ACC112 (cell line): ENCODE results near the gene ZNF766.
"Not testable (repeated sequence)": the region's sequence is repeated elsewhere in the genome, so short reads cannot be mapped to it uniquely, and the experiment has no call there.

Experiments used
- H2AFZ ChIP-seq: fragments of 200-600 bp; sonication (generic); one replicate; pipeline ENCODE4 v1.6.0; 2017; ENCODE audit warnings: antibody characterized with exemption, low read length; ENCODE audit not compliant: unreplicated experiment
- H3K27ac ChIP-seq: fragments of 200-600 bp; sonication (generic); 2 replicates; pipeline ENCODE4 v1.5.1; 2014; ENCODE audit warnings: low read depth, mild to moderate bottlenecking, antibody characterized with exemption, low read length, moderate library complexity
- H3K27me3 ChIP-seq: fragments of 200-600 bp; sonication (generic); 2 replicates; pipeline ENCODE4 v1.6.1; 2014; ENCODE audit warnings: mild to moderate bottlenecking, antibody characterized with exemption, low read length, moderate library complexity, mixed read lengths; ENCODE audit not compliant: insufficient read depth
- H3K36me3 ChIP-seq: fragments of 200-600 bp; sonication (generic); 2 replicates; pipeline ENCODE4 v1.6.1; 2016; ENCODE audit warnings: mild to moderate bottlenecking, antibody characterized with exemption, low read length, moderate library complexity, mixed read lengths; ENCODE audit not compliant: insufficient read depth
- H3K4me1 ChIP-seq: fragments of 200-600 bp; sonication (generic); one replicate; pipeline ENCODE4 v1.6.1; 2016; ENCODE audit warnings: low read length, mixed read lengths; ENCODE audit not compliant: insufficient read depth, unreplicated experiment, control insufficient read depth
- H3K4me3 ChIP-seq: fragments of 200-600 bp; sonication (generic); 2 replicates; pipeline ENCODE4 v1.5.1; 2014; ENCODE audit warnings: mild to moderate bottlenecking, low read depth, low read length
- H3K79me2 ChIP-seq: fragments of 200-600 bp; sonication (generic); one replicate; pipeline ENCODE4 v1.6.0; 2016; ENCODE audit warnings: low read length; ENCODE audit not compliant: control insufficient read depth, unreplicated experiment, insufficient read depth

Gene ZNF766

GRCh38 chr19:52331757-52332156 is 62.4 kb downstream of the ZNF766 start:
- Histone ChIP-seq H3K4me3 (no peak overlapping the region), H3K27ac (no peak overlapping the region), H3K36me3 (no peaks in the 10 kb centered on the region), H3K27me3 (no peaks in the 10 kb centered on the region), H3K4me1 (no peaks in the 10 kb centered on the region), H2AFZ (no peak overlapping the region), H3K79me2 (no peaks in the 10 kb centered on the region)

GRCh38 chr19:52335768-52336116 is 66.4 kb downstream of the ZNF766 start:
- Histone ChIP-seq H3K36me3 (0 out of 2 replicates have a peak, but pooled peaks cover 3% of the 10 kb centered on the region), H3K27me3 (no peaks in the 10 kb centered on the region), H3K79me2 (no peaks in the 10 kb centered on the region), H3K4me1 (no peaks in the 10 kb centered on the region), H3K27ac (no peak overlapping the region), H2AFZ (peak overlapping the region; percentile 53), H3K4me3 (peak overlapping the region; percentile 96)

- Histone ChIP-seq H3K27me3 (no peaks in the 10 kb centered on the region), H3K79me2 (no peaks in the 10 kb centered on the region), H2AFZ (peak within 1 kb of the TSS; percentile 74), H3K4me3 (peak within 1 kb of the TSS; percentile 96), H3K4me1 (no peaks in the 10 kb centered on the region), H3K27ac (peak within 1 kb of the TSS; percentile 62), H3K36me3 (0 out of 2 replicates have a peak, but pooled peaks cover 3% of the 10 kb centered on the region)
Measured at GRCh38 chr19:52336117-52336790, 66.9 kb downstream of the ZNF766 start, which contains the start of gene ZNF610. Gene ZNF610, plus strand, starts transcription at chr19:52336243. Its CDS starts 12,930 bp downstream, at chr19:52349173.

- peak overlapping the region; percentile 62; the same call in 1 of the 2 replicates for H3K27ac ChIP-seq
- no peaks in the 10 kb centered on the region for H3K79me2 ChIP-seq
- H3K4me3 ChIP-seq = peak overlapping the region; percentile 96
- 0 out of 2 replicates have a peak, but pooled peaks cover 3% of the 10 kb centered on the region for H3K36me3 ChIP-seq
- peak overlapping the region; percentile 74 for H2AFZ ChIP-seq
- H3K27me3 ChIP-seq = no peaks in the 10 kb centered on the region
- no peaks in the 10 kb centered on the region for H3K4me1 ChIP-seq
Measured at GRCh38 chr19:52336791-52337381, 67.5 kb downstream of the ZNF766 start.

- H2AFZ ChIP-seq, H3K4me3 ChIP-seq, H3K36me3 ChIP-seq, H3K4me1 ChIP-seq, H3K79me2 ChIP-seq, H3K27ac ChIP-seq, H3K27me3 ChIP-seq: not testable (repeated sequence)
Measured at GRCh38 chr19:52339022-52339421, 69.6 kb downstream of the ZNF766 start.

- no peak overlapping the region for H3K27ac ChIP-seq
- no peak overlapping the region for H2AFZ ChIP-seq
Measured at GRCh38 chr19:52343548-52343947, 74.2 kb downstream of the ZNF766 start.

GRCh38 chr19:52345162-52345561 is 75.8 kb downstream of the ZNF766 start:
- Histone ChIP-seq H3K4me3 (no peak overlapping the region), H2AFZ (no peak overlapping the region), H3K27ac (no peak overlapping the region), H3K4me1 (no peaks in the 10 kb centered on the region), H3K36me3 (peaks cover 7% of the 10 kb centered on the region), H3K79me2 (no peaks in the 10 kb centered on the region), H3K27me3 (no peaks in the 10 kb centered on the region)

More at GRCh38 chr19:52343548-52343947, 74.2 kb downstream of the ZNF766 start:
- Histone ChIP-seq H3K4me3 (no peak overlapping the region), H3K27me3 (no peaks in the 10 kb centered on the region), H3K36me3 (peaks cover 7% of the 10 kb centered on the region), H3K79me2 (no peaks in the 10 kb centered on the region), H3K4me1 (no peaks in the 10 kb centered on the region)
